Mammary epithelial cell (primary cell): ENCODE measurements around the gene TRIM37.

Experiments
- CTCF ChIP-seq, 2 donors: IDR thresholded peaks in 1 of 2; conservative IDR thresholded peaks in 1 of 2; 2 replicates each; pipeline ENCODE4 v1.5.1; 2011 to 2012; ENCODE audit warnings: inconsistent platforms in 2 of 2, low read length in 2 of 2, mild to moderate bottlenecking in 2 of 2, control low read depth in 1 of 2, low read depth in 1 of 2; ENCODE audit not compliant: insufficient read depth in 1 of 2; ENCODE audit errors: extremely low read depth in 1 of 2
- EZH2 ChIP-seq: IDR thresholded peaks from 2 replicates; pipeline ENCODE4 v1.6.1; 2012; ENCODE audit warnings: low read length, inconsistent platforms, borderline replicate concordance

GRCh38 chr17:59038734-59039133 is 67.9 kb downstream of the TRIM37 start:
- TF ChIP-seq CTCF (conservative IDR thresholded peaks at IDR 0.05 in 1 of 2, IDR thresholded peaks at IDR 0.05 in 1 of 2; ENCODE audit: extremely low read depth in 1 of 2, insufficient read depth in 1 of 2, low read depth in 1 of 2, low read length in 2 of 2) (no peak), EZH2 (no peak)
